ENCODE results near the gene PKHD1.

- TF ChIP-seq CTCF (IDR thresholded peaks at IDR 0.05), result no peak
- no peak for TF ChIP-seq POLR2A (IDR thresholded peaks at IDR 0.05)
Measured at GRCh38 chr6:51913265-51913664, 174.1 kb downstream of the PKHD1 start.
